GM21825 (cell line): ENCODE results near the gene DUSP22.

Source experiments
- ATAC-seq: cut with Tn5 transposase; IDR thresholded peaks from one replicate; pipeline ENCODE4 v1.9.1; 2021; ENCODE audit warnings: mild to moderate bottlenecking, moderate library complexity; ENCODE audit not compliant: unreplicated experiment

The DUSP22 gene

DNA sequence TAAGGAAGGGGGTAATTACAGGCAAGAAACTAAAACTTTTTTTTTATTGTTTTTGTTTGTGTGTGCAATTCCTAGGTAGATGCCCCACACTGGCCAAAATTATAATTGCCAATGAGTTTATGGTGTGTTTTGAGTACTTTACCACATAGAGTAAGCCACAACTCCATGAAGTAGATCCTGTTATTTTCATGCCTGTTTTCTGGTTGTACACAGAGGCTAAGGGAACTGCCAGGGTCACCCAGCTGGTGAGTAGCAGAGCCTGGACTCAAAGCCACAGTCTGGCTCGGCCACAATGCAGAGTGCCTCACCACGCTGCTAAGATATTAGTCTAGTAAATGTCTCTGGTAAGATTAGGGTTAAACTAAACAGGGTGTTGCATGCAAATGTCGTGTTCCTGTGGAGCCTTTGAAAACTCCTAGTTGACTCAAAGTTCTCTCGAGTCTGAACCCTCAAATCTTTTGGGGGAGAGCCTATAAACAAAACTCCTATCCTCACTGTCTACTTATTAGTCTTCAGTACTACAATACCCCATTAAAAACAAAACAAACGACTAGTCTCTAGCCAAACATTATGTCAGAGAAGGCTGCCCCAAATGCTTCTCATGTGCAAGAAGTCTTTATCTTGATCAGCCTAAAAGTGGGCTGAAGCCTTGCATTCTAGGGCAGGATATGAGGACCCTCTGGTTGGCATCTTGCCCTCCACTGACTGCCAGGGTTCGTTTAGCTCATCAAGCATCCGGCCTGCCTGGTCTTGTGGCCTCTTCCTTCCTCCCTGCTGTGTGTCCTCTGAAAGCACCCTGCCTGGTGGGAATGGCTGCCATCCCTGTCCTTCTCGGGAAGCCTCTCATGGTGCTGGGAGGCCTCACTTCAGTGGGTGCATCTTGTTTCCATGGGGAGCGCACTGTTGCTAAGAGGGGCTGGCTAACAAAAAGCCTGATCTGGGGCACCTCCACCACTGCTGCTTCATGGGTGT, 4.2 kb downstream of the DUSP22 start:
- ATAC-seq, result no peak

DNA sequence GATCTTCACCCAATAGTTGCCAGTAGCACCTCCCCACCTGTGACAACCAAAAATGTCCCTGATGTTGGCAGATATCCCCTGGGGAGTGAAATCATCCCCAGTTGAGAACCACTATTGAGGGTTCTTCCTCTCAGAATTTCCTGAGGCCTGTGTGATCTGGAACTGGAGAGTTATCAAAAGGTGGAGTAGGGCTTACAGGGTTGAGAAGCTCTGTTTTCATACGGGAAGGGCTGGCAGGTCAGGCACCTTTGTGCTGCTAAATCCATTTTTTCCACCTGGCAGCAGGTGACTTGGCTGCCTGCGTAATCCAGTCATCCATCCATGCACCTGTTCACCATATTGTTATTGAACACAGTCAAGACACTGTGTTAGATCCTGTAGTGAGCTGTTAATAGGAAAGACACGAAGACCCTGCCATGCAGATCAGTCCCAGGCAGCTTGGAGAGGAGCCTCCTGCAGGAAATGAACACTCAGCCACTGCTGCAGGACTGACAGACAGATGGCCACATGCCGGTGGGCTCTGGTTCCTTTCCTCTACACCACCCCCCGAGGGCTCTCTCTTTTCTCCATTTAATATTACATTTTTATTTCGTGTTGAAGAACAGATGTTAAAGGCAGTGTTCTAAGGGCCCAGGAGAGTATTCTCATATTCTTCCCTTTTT, 5.4 kb downstream of the DUSP22 start:
- no peak for ATAC-seq

DNA sequence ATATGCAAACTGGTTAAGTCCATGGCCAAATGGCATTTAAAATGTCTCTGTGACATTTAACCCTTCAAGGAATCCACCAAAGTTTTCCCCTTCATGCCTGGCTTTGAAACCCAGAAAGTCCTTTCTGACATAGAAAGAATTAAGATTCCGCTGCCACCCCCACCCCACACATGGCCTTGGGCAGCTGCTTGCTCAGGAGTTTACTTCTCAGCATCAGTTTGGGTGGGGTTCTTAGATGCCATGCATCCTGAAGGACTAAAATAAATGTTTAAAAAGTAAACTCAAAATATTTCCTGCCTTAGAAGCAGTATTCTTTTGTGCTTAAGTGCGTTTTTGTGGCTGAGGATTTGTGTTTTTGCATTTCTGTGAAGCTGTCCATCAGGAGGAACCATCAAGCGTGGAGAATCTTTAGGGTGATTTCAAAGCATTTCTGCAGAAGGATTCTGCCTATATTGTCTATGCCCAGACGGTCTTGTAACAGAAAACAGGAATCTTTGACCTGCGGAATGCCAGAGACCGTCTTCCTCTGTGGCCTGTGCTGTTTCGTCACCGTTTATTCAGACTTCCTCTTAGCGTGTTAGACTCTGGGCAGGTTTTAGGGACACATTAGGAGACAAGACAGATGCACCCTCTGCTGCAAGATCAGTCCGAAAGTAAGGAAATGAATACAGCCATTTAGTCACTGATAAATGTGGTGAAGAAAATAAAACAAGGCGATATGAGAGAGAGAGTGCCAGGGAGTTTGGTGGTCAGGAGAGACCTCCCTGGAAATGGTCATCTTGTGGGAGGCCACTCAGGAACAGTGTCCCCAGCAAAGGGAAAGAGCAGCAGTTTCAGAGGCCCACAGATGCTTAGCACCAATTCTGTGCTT, 6.2 kb downstream of the DUSP22 start:
- peak; percentile 35 for ATAC-seq

DNA sequence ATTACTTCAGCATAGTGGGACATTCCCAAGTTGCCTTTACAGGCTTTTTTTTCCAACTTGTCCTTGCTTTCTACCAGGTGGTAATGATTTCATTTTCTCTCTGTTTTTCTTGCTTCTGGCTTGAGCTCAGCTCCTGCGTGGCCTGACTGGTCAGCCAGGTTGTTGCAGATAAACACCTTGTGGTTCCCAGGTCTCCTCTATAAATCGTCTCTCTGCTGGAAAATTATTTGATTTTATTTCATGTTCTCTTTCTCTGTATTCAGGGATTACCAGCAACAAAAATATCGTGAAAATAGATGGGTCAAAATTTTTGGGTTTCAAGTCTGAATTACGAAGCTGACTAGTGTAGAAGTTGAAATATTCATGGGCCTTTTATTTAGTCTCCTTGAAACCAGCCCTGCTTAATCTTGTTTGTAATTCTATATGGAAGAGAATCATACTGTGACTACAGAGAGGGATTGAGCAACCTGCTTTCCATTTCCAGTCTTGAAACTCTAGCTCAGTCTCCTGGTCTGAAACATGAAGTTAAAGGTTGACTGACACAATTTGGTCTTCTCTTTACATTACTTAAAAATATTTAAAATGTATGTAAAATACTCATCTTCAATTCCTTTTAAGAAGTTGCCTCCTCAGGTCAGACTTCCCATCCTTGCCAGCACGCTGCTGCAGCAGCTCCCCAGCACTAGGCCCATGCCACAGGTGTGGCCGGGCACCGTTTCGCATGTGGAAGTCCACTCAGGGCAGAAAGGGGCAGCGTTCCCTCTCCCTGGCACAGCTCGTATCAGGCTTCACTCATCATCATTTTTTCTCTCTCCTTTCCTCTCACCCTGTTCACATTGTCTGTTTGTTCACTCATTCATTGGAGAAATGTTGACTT, 7.1 kb downstream of the DUSP22 start:
- no peak for ATAC-seq

DNA sequence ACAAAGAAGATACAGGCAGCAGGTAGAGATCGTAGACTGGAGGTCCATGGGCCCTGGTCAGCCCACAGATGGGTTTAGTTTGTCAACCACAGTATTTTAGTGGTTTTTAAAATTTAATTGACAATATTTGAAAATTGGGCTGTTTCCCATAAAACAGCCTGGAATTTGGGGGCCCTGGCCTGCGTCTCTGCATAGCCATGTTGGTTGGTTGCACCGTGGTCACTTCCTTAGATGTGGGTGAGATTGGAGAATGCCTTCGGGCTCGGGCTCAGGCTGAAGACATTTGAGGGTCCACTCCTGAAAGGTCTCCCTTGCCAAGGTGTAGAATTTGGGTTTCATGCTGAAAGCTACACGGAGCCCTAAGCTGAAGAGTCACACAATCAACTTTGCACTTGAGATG, 7.7 kb downstream of the DUSP22 start:
- no peak for ATAC-seq

DNA sequence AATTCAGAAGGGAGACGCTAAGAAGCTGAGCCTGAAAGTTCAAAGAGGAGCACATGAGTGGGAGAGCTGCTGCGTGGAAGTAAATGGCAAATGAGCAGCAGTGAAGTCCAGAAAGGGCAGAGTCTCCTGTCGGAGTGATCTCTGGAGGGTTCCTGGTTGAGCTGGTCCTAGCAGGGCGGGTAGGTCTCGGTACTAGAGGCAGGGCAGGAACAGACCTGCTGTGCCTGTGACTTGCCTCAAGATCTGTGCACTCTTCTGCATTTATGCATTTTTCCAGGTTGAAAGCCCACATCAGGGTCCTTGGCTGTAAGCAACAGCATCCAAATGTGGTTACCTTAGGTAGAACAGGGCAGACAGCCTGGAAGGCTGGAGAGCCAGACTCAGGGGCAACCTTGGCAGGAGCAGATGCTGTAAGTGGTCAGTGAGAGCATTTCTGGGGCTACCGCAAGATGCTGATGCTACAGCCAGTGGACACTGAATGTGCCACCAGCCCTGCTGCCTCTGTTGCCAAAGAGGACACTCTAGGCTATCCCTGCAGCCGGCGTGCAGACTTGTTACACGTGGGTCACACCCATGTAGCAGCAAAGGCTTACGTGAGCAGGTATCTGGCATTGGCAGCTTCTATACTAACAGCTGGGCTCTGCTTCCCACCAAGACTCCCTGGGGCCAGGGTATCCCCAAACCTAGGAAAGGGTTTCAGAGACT, 8.4 kb downstream of the DUSP22 start:
- no peak for ATAC-seq

DNA sequence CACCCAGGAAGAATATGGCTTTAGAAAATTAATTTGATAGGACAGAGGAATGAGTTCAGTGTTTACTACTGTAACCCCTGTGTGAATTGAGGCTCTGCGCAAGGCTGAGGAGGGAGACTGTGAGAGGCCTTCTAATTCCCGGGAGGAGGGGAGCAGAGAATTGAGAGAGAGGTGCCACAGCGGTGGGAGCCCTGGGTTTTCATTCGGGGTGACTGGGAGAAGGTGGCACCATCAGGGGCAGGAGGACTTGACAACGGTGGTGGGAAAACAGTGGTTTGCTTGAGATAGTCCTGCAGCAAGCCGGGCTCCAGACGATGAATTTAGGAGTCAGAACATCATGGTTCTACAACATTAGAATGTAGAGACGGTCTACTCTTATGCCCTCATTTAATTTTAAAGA, 9.2 kb downstream of the DUSP22 start:
- ATAC-seq, result no peak

DNA sequence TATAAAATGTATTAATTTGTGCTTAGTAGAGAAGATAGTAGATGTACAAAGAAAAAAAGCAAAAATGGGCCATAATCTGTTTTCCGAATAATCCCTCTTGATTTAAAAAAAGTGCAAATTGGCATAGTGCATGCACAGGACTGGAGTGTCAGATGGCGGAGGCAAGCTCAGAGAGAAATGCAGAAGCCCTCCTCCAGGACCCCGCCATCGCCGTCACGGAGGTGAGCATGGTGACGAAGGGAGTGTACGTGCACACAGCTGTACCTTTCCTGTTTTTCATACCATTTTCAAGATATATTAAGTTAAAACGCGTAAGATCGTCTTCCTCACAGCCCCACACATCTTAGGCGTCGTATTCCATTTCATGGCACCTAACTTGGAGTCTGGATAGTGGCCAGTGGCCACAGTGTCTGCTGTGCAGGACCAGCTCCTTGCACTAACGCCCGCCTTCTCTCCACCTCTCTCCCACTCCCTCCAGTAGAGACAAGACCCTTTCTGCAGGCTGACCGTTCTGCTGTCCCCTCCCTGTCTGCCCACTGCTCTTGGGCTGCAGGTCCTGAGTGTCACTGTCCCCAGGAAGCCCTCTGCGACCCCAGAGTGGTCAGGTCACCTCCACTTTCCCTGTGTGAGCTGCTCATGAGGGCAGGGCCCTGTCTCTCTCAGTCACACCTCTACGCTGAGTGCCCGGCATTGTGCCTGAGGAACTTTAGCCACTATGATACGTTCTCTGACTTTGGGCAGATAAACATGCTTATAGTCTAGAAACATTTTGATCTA, 9.8 kb downstream of the DUSP22 start:
- ATAC-seq, result no peak

DNA sequence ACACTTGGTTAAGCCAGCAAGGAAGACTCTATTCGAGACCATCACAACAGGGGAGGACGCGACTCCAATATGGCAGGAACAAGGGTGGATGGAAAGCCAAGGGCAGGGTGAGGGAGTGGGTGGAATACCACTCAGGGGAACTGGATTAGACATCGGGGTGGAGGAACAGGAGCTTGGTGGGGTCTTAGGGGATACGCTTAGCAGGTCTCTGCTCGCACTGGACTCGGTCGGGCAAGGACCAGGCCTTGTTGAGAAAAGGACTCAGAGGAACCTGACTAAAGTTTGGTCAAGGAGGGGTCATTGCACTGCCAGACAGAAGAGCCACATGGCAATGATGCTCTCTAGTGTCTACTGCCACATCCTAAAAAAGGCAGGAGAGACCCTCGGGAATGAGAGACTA, 10.5 kb downstream of the DUSP22 start:
- no peak for ATAC-seq

DNA sequence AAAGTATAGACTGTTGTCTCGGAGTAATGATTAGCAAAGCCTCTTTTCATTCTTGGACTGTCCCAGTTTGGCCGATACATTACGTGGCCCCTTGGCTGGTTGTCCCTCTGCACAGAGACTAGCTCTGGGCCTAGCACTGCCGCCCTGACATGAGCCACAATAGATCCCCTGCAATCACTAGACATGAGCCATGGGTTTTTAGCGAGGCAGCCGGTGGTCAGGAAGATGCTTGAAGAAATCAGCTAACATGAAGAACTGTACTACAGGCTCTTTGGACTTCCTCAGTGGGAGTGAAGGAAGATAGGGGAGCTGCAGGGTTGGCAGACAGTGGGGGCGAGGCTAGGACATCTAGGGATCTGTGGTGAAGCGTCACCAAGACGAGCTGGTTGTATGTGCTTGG, 11.0 kb downstream of the DUSP22 start:
- no peak for ATAC-seq

DNA sequence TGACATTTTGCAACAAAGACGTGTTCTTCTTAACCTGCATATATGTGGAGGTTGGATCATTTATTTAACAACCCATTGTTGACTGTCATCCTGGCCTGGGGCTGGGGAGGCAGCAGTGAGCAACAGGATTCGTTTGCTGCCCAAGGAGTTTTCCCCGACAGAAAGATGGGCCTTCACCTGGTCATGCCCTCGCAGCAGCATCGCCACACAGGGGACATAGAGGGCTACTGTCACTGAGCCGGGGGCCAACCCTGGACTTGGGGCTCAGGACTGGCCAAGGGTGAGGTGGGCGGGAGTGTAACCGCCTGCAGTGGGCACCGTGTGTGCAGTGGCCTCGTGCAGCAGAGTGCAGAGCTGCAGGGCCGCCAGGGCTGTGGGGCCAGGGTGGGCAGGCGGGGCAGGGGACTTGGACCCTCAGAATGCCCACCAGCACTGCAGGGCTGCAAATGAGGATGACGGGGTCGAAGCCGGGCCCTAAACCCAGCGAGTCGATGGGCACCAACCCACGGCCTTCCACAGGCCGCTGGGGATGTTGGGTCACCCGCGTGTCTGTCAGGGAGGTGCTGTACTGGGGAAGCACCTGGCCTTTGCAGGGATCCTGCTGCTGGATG, 11.8 kb downstream of the DUSP22 start:
- no peak for ATAC-seq

DNA sequence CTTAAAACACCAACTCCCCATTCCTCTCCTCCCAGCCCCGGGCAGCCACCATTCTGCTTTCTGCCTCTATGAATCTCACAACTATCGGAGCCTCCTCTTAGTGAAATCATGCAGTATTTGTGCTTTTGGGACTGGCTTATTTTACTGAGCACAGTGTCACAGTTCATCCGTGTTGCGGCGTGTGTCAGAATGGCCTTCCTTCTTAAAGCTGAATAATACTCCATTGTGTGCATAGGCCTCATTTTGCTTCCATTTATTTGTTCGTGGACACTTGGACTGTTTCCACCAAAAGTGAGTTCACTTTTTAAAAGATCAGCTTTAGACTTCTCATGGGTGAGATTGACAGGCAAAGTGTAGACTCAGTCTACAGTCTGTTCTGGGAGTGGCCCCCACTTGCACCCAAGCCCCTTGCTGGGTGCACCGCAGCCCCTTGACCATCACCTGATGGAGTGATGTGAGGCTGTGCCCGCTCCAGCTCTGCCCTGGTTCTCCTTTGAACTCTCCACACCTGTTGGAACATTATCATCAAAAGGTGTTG, 12.6 kb downstream of the DUSP22 start:
- ATAC-seq, result no peak

DNA sequence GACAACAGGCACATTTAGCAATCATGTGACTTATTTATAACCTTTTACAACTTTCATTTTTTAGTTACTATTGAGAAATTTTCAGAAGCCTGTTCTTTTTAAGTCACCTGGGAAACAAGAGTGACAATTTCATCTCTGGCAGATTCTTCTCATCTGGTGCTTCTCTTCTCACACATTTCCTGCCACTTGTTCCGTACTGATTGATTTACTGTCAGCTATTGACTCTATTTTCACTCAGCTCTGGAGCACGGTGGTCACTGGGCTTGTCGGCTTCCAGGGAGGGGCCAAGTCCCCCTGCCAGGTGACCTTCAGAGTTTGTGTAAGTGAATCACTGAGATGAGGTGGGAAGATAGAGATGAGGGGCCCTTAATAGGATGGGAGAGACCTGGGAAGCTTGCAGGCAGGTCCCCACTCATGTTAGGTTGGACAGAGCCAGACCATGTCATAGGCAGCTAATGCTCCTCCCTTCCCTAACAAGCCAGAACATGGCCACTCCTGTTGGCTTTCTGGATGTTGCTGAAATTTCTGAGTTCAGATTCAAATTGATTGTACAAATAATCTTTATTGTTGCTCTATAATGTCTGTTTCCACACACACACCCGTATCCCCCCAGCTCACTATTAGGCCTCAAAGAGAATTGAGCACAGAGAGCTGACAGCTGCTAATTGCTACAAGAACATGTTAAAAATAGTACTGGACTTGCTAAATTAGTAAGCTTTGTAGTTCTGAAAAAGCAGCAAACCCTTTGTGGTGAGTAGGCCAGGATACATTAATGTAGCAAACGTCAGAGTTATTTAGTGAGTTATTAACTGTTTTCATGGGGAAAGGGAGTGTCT, 13.3 kb downstream of the DUSP22 start:
- peak; percentile 74 for ATAC-seq

DNA sequence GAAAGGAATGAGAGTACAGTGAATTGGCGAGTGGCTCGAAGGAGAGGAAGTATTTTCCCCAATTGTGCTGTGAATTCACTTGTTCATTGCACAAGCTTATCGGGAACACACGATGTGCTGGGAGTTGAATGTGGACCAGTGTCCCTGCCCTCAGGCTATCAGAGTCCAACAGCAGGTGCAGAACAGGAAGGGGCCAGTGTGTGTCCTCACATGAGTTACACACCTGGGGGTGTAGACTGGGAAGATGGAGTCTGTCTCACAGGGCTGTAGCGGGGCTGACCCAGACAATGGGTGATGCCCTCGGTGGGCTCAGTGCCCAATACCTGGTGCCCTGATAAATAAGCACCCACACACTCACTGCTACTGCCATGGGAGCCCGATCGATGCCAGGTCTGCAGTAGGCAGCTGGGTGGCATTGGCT, 14.4 kb downstream of the DUSP22 start:
- no peak for ATAC-seq

DNA sequence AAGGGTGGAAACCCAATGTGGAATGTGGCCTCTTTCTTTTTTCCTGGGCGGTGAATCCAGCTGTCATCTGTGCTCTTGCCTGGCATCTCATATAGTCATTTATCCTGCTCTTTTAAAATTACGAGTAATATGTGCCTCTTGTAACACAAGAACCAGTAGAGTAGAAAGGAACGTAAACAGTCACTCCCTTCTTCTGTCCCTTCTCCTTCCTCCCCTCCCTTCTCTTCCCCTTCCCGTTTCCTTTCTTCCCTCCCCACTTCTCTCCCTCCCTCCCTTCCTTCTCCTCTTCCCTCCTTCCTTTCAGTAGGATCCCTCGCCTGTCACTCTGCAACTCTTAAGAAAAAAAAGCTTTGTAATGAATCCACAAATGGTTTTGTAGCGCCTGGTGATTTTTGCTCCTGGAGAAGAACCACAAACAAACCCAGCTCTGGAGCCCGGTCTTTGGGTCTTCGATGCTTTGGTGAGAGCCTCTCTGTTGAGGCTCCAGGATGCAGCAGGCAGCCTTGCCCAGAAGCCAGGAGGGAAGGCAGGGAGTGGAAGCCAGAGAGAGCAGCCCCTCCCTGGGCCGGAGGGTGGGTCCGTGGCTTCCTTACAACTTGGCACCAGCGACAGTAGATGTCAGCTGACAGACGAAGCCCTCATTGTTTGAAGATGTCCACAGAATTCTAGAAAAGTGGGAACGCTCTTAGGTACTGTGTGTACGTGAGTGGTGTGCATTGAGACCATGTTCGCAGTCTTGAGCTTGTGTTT, 15.0 kb downstream of the DUSP22 start:
- ATAC-seq, result no peak

DNA sequence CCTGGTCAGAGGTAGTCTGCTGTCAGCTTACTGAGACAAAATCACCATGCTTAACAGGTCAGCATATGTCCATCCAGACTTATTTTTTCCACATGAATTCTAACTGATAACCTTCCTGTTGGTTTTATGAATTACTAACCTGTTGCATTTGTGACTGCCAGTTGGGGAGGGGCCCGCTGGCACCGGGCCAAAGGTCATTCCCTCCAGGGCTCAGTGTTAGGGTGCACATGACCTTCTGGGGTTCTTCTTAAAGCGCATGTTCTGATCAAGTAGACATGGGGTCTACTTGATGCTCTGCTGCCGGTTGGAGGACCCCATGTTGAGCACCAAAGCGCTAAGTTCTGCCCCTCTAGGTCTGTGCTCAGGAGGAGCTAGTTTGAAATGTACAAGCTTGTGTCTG, 15.6 kb downstream of the DUSP22 start:
- no peak for ATAC-seq

DNA sequence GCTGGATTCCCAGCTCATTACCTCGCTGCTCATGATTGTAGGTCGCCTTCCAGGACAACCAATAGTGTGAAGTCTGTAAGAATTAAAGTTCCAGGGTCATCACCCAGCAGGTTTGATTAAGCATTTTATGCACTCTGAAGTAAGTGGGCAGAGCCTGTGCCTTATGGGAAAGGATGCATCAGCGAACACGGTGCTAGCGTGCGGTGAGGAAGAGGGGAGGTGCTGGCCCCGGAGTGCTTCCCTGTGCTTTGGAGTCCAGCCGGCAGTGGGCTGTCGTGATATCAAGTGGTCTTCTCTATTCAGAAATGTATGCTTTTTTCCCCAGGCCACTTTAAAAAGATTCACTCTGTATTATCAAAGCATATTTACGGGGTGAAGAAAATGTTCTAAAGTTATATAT, 16.0 kb downstream of the DUSP22 start:
- ATAC-seq, result no peak
